GM12878 (cell line): Measurements from ENCODE around the gene SNX30. TPM values are rescaled to one million over a fixed set of nuclear protein-coding genes. Genes with fewer than 3 reads are reported as not detected.
A peak's percentile ranks its signal among the peaks of the same experiment; 100 is the strongest.

Experiments
- ATAC-seq: fragments of 200-7000 bp; cut with Tn5 transposase; 3 replicates; pipeline ENCODE4 v1.9.1; 2020; ENCODE audit warnings: mild to moderate bottlenecking, moderate library complexity
- BruUV-seq: library from RNA; stranded (reverse); fragments of 400-500 nt; replicated peaks from 2 replicates; lab custom pipeline; 2021; lab: Mats Ljungman, UMichigan
- CTCF ChIA-PET: fragments of 300-600 bp; sonication (Branson Sonifier 250); formaldehyde crosslinking; extraction: SDS; loops from one replicate; lab custom pipeline; 2021; ENCODE audit warnings: inconsistent platforms; lab: Yijun Ruan, JAX
- POLR2A ChIA-PET: fragments of 350-600 bp; formaldehyde crosslinking; extraction: SDS; loops from one replicate; lab custom pipeline; 2021; ENCODE audit warnings: inconsistent platforms; lab: Charles Lee
- RAD21 ChIA-PET: fragments of 300-600 bp; sonication (Branson Sonifier 250); formaldehyde crosslinking; loops from one replicate; lab custom pipeline; 2023; ENCODE audit warnings: antibody characterized with exemption; ENCODE audit not compliant: unreplicated experiment; lab: Charles Lee
- SMC1A ChIA-PET: fragments of 300-600 bp; sonication (Branson Sonifier 250); formaldehyde crosslinking; loops from one replicate; lab custom pipeline; 2023; ENCODE audit not compliant: unreplicated experiment, uncharacterized antibody; lab: Charles Lee
- DNase-seq: peaks from one replicate; pipeline ENCODE4 v3.0.0-alpha.2; 2011; ENCODE audit warnings: low read depth, low spot score
- FAIRE-seq: peaks from 3 replicates; lab custom pipeline; 2011; peaks lifted over from hg19 to GRCh38; lab: Jason Lieb, UNC
- H2AFZ ChIP-seq: 2 replicates; pipeline ENCODE4 v1.6.0; 2011; ENCODE audit warnings: low read depth, low read length, control low read depth; ENCODE audit not compliant: control insufficient read depth
- H3K27ac ChIP-seq: 2 replicates; pipeline ENCODE4 v1.5.1; 2011; ENCODE audit warnings: control low read depth; ENCODE audit not compliant: control insufficient read depth, insufficient read depth
- H3K27me3 ChIP-seq, 2 experiments: replicated peaks in 1 of 2; 2 replicates each; pipeline versions ENCODE4 v1.6.0 to v1.6.1; 2011; ENCODE audit warnings: low read length in 1 of 2; ENCODE audit not compliant: control insufficient read depth in 2 of 2, insufficient read depth in 2 of 2
- H3K36me3 ChIP-seq, 2 experiments: 2 replicates each; pipeline ENCODE4 v1.5.1; 2011; ENCODE audit warnings: low read length in 1 of 2; ENCODE audit not compliant: control insufficient read depth in 2 of 2, insufficient read depth in 2 of 2
- H3K4me1 ChIP-seq: 2 replicates; pipeline ENCODE4 v1.6.1; 2011; ENCODE audit warnings: mild to moderate bottlenecking, low read length, moderate library complexity, mixed read lengths; ENCODE audit not compliant: control insufficient read depth, insufficient read depth
- H3K4me2 ChIP-seq: 2 replicates; pipeline ENCODE4 v1.6.0; 2011; ENCODE audit warnings: control low read depth; ENCODE audit not compliant: control insufficient read depth, insufficient read depth
- H3K4me3 ChIP-seq: fragments of 200-600 bp; sonication (generic); 2 replicates; pipeline ENCODE4 v1.5.1; 2016
- H3K79me2 ChIP-seq: 2 replicates; pipeline ENCODE4 v1.6.0; 2011; ENCODE audit warnings: low read length; ENCODE audit not compliant: control insufficient read depth, insufficient read depth
- H3K9ac ChIP-seq: 2 replicates; pipeline ENCODE4 v1.8.0; 2011; ENCODE audit warnings: low read length, control low read depth, mixed read lengths; ENCODE audit not compliant: control insufficient read depth, insufficient read depth
- H3K9me3 ChIP-seq: replicated peaks from 3 replicates; pipeline ENCODE4 v1.5.1; 2011; ENCODE audit warnings: mild to moderate bottlenecking, low read length; ENCODE audit not compliant: control insufficient read depth, insufficient read depth
- H4K20me1 ChIP-seq: 2 replicates; pipeline ENCODE4 v1.6.0; 2011; ENCODE audit not compliant: control insufficient read depth, insufficient read depth
- BHLHE40 ChIP-seq, 2 experiments: fragments of 450-650 bp in 1 of 2; IDR thresholded peaks; 2 replicates each; pipeline ENCODE4 v1.6.1; 2011 to 2017; ENCODE audit warnings: low read depth in 2 of 2, borderline replicate concordance in 1 of 2, improper control_type of control experiment in 1 of 2, low read length in 1 of 2, mild to moderate bottlenecking in 1 of 2
- MTA2 ChIP-seq: fragments of 450-650 bp; IDR thresholded peaks from 2 replicates; pipeline ENCODE4 v1.6.1; 2016; ENCODE audit warnings: low read depth, mild to moderate bottlenecking, moderate library complexity
- MYC ChIP-seq: IDR thresholded peaks from 2 replicates; pipeline ENCODE4 v1.6.1; 2011; ENCODE audit warnings: mild to moderate bottlenecking, low read length, moderate library complexity, inconsistent platforms; ENCODE audit not compliant: insufficient read depth, insufficient replicate concordance, insufficient read length, severe bottlenecking
- PKNOX1 ChIP-seq: fragments of 450-650 bp; IDR thresholded peaks from 2 replicates; pipeline ENCODE4 v1.6.1; 2016; ENCODE audit warnings: mild to moderate bottlenecking
- RCOR1 ChIP-seq: conservative IDR thresholded peaks from 2 replicates; pipeline ENCODE4 v1.6.1; 2012; ENCODE audit warnings: low read depth, low read length, improper control_type of control experiment
- TBL1XR1 ChIP-seq: IDR thresholded peaks from 2 replicates; pipeline ENCODE4 v1.6.1; 2012; ENCODE audit warnings: low read depth, low read length, improper control_type of control experiment
- WGBS: methylation state at CpG from one replicate; pipeline ENCODE4 v1.1.6; 2016; ENCODE audit warnings: low lambda C conversion rate; ENCODE audit not compliant: insufficient replicate concordance, insufficient coverage; ENCODE audit errors: missing lambda C conversion rate; 5-methylcytosine and 5-hydroxymethylcytosine counted together
- in situ Hi-C: fragments of 300-500 bp; cut with MboI; formaldehyde crosslinking; loops from 9 replicates; pipeline ENCODE4 v1.14.3; 2018; ENCODE audit warnings: mixed read lengths
- intact Hi-C: fragments of 100-400 bp; cut with micrococcal nuclease; formaldehyde crosslinking; loops from one replicate; pipeline ENCODE4 v1.14.2; 2022; ENCODE audit not compliant: unreplicated experiment
- polyA plus RNA-seq, 11 experiments: library from polyadenylated mRNA; depleted of rRNA in 4 of 11; unstranded in 6 of 11; stranded (reverse) in 5 of 11; fragments of >200 nt; fragmentation: Nextera tagmentation in 4 of 11; fragmentation: Illumina TruSeq in 1 of 11; extraction: Ambion mirVana in 4 of 11; extraction: Trizol in 1 of 11; gene quantifications; 1 replicate in 1 of 11; 2 replicates in 10 of 11; pipeline versions ENCODE4 v1.2.1 to v1.2.3, GENCODE V29; 2011 to 2016; ENCODE audit warnings: inconsistent platforms in 2 of 11, missing spikeins in 2 of 11, low read depth in 1 of 11
- total RNA-seq, 4 experiments: library from RNA; depleted of rRNA in 3 of 4; stranded (reverse); fragments of >200 nt in 3 of 4; fragmentation: Illumina TruSeq in 1 of 4; extraction: Trizol in 1 of 4; gene quantifications; 2 replicates each; pipeline versions ENCODE4 v1.2.1 to v1.2.3, GENCODE V29; 2013 to 2021

The SNX30 gene
- total and polyA plus RNA-seq, 10 of the 15 experiments (the other 5 are each of a cell fraction or from before 2014, with no cell fraction given) = 0.53 to 4.0 (median 1.5) TPM

DNA sequence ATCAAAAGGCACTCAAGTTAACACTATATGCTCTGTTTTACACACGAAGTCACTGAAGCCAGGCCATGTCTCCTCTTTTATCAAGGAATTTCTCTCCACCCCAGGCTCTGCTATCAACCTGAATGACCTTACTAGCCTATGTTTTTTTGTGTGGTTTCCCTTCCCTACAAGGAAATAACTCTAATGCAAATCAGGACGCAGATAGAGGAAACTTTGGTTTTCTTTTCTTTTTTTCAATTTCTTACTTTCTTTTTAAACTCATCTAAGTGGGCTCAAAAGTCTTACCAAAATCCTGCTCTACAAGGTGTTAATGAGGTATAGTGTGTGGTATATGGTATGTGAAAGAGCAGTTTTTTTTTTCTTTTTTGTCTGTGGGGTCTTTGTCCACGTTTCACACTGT lies 145.6 kb downstream of the SNX30 start:
- FAIRE-seq (no peak), ATAC-seq (no peak)
- H3K4me1 ChIP-seq = peaks cover 11% of the 10 kb centered on the region
- ChIA-PET CTCF (no interaction called here), SMC1A (no interaction called here), RAD21 (no interaction called here), POLR2A (no interaction called here)
- H3K79me2 ChIP-seq = no peaks in the 10 kb centered on the region
- H3K4me2 ChIP-seq = peak overlapping the region; percentile 75
- intact Hi-C loops = no loop called here
- H3K27ac ChIP-seq = no peak overlapping the region
- H4K20me1 ChIP-seq = no peaks in the 10 kb centered on the region
- H2AFZ ChIP-seq = no peak overlapping the region
- BruUV-seq = no TSS peak
- H3K27me3 ChIP-seq = peaks cover 0 to 3% of the 10 kb centered on the region in 2 experiments; a peak in 2 of 4 replicates
- no peaks in the 10 kb centered on the region; the same call in 2 of the 3 replicates for H3K9me3 ChIP-seq
- WGBS = 0% methylated on average over 3 of the region's 3 CpGs
- TF ChIP-seq MTA2 (no peak), RCOR1 (no peak)
- TF ChIP-seq, all 136 proteins: peak for 0
- DNase-seq = peak; percentile 11
- no peak overlapping the region for H3K4me3 ChIP-seq
- in situ Hi-C loops = no loop called here
- no peaks in the 10 kb centered on the region for H3K36me3 ChIP-seq
- no peak overlapping the region for H3K9ac ChIP-seq

DNA sequence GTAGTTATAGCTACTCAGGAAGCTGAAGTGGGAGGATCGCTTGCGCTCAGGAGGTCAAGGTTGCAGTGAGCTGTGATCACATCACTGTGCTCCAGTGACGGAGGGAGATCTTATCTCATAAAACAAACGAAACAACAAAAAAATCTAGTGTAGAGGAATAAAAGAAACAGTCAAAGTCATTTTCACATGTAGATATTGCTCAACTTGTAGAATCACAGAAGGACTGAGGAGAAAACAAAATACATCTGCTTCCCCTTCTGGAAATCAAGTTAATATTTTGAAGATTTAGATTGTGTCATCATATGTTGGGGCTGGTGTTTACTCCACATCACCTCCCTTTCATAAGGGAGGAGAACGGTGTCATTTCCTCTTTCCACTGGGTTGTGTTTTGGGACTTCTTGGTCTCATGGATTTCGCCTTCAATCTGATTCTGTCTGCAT lies 148.3 kb downstream of the SNX30 start:
- TF ChIP-seq BHLHE40 (IDR thresholded peaks at IDR 0.05; ENCODE audit: borderline replicate concordance in 1 of 2, low read depth in 2 of 2, low read length in 1 of 2) (no peak), MTA2 (no peak), MYC (no peak), PKNOX1 (no peak), TBL1XR1 (no peak)
- TF ChIP-seq, all 136 proteins: peak for 0
- H2AFZ ChIP-seq = no peak overlapping the region
- DNase-seq (no peak), ATAC-seq (no peak), FAIRE-seq (no peak)
- in situ Hi-C loops = no loop called here
- CTCF ChIA-PET = interaction anchor here (0.8 to 1.0 kb wide), 2 partner anchors 54 to 56 kb away, joined by 3 to 4 read pairs; no protein-coding TSS in a partner anchor
- POLR2A ChIA-PET = no interaction called here
- no peaks in the 10 kb centered on the region for H3K9me3 ChIP-seq
- no TSS peak for BruUV-seq
- intact Hi-C loops = no loop called here
- H3K4me3 ChIP-seq = no peak overlapping the region
- H3K79me2 ChIP-seq = no peaks in the 10 kb centered on the region
- SMC1A ChIA-PET = interaction anchor here (1.7 kb wide), 1 partner anchor 53 kb away, joined by 3 read pairs; no protein-coding TSS in a partner anchor
- no peaks in the 10 kb centered on the region for H4K20me1 ChIP-seq
- peaks cover 11% of the 10 kb centered on the region for H3K4me1 ChIP-seq
- WGBS = 62% methylated on average over 6 of the region's 6 CpGs
- no peaks in the 10 kb centered on the region for H3K36me3 ChIP-seq
- H3K4me2 ChIP-seq = no peak overlapping the region
- H3K9ac ChIP-seq = no peak overlapping the region
- RAD21 ChIA-PET = no interaction called here
- H3K27me3 ChIP-seq = no peaks in the 10 kb centered on the region
- no peak overlapping the region for H3K27ac ChIP-seq
